ENCODE measurements around the gene KIAA1328. TPM values are rescaled to one million over a fixed set of nuclear protein-coding genes. Genes with fewer than 3 reads are reported as not detected.

The KIAA1328 gene
- total RNA-seq, 1 experiment from 2014 or later: 6.2 TPM

- ATAC-seq: no peak
- Histone ChIP-seq H3K9me3 (ENCODE audit: control insufficient read depth, insufficient read depth, low read depth, low read length) (no peaks in the 10 kb centered on the region), H3K27me3 (ENCODE audit: control insufficient read depth, insufficient read depth, low read length) (no peaks in the 10 kb centered on the region), H3K27ac (ENCODE audit: low read length) (no peak overlapping the region), H3K4me1 (ENCODE audit: control insufficient read depth, insufficient read depth, low read length) (no peaks in the 10 kb centered on the region), H3K4me3 (ENCODE audit: low read depth in 2 of 2, low read length in 2 of 2) (no peak overlapping the region), H3K36me3 (ENCODE audit: control insufficient read depth, insufficient read depth, low read length) (no peaks in the 10 kb centered on the region)
- TF ChIP-seq SIN3A (IDR thresholded peaks at IDR 0.05; ENCODE audit: borderline replicate concordance, insufficient read depth, low read depth, low read length) (no peak), POLR2AphosphoS5 (IDR thresholded peaks at IDR 0.05; ENCODE audit: low read depth, low read length) (no peak), CTCF (IDR thresholded peaks at IDR 0.05) (no peak), TCF7L2 (IDR thresholded peaks at IDR 0.05; ENCODE audit: low read depth, low read length) (no peak), REST (IDR thresholded peaks at IDR 0.05; ENCODE audit: insufficient read depth in 1 of 2, low read depth in 2 of 2, low read length in 1 of 2) (no peak)
- in situ Hi-C loops (cut with HindIII; ENCODE audit: low pct_unique_long_range_greater_than_20kb, low sequenced_read_pairs) (no loop called here), intact Hi-C loops (cut with micrococcal nuclease; ENCODE audit: unreplicated experiment) (no loop called here)
- ChIA-PET POLR2A (no interaction called here), CTCF (no interaction called here)
- BruUV-seq (replicated peaks): no TSS peak
- no peak for DNase-seq (ENCODE audit: low read depth, low spot score)
Measured at GRCh38 chr18:37065254-37065653, 236.3 kb downstream of the KIAA1328 start.

GRCh38 chr18:37084912-37085311 is 256.0 kb downstream of the KIAA1328 start:
- DNase-seq (ENCODE audit: low read depth, low spot score) (no peak), ATAC-seq (no peak)
- Histone ChIP-seq H3K4me1 (ENCODE audit: control insufficient read depth, insufficient read depth, low read length) (no peaks in the 10 kb centered on the region), H3K36me3 (ENCODE audit: control insufficient read depth, insufficient read depth, low read length) (no peaks in the 10 kb centered on the region), H3K4me3 (ENCODE audit: low read depth in 2 of 2, low read length in 2 of 2) (no peak overlapping the region), H3K27ac (ENCODE audit: low read length) (no peak overlapping the region), H3K9me3 (ENCODE audit: control insufficient read depth, insufficient read depth, low read depth, low read length) (no peaks in the 10 kb centered on the region), H3K27me3 (ENCODE audit: control insufficient read depth, insufficient read depth, low read length) (no peaks in the 10 kb centered on the region)
- CTCF ChIA-PET: no interaction called here
- POLR2A ChIA-PET: no interaction called here
- intact Hi-C loops (cut with micrococcal nuclease; ENCODE audit: unreplicated experiment) (no loop called here), in situ Hi-C loops (cut with HindIII; ENCODE audit: low pct_unique_long_range_greater_than_20kb, low sequenced_read_pairs) (no loop called here)
- no peak for TF ChIP-seq SIN3A (IDR thresholded peaks at IDR 0.05; ENCODE audit: borderline replicate concordance, insufficient read depth, low read depth, low read length)
- TF ChIP-seq POLR2AphosphoS5 (IDR thresholded peaks at IDR 0.05; ENCODE audit: low read depth, low read length): no peak
- TF ChIP-seq CTCF (IDR thresholded peaks at IDR 0.05): no peak
- no TSS peak for BruUV-seq (replicated peaks)
